Stimulated activated CD8-positive, alpha-beta memory T cell treated with anti-CD3 and anti-CD28 coated beads, Interleukin-15, amount 100 ng/mL, for 48 hours (primary cell): ENCODE measurements around the gene NCOA1.

Experiments
- DNase-seq, 2 donors: peaks; one replicate each; pipeline ENCODE4 v3.0.0-alpha.2; 2020; ENCODE audit warnings: low read depth in 2 of 2

Gene NCOA1

DNA sequence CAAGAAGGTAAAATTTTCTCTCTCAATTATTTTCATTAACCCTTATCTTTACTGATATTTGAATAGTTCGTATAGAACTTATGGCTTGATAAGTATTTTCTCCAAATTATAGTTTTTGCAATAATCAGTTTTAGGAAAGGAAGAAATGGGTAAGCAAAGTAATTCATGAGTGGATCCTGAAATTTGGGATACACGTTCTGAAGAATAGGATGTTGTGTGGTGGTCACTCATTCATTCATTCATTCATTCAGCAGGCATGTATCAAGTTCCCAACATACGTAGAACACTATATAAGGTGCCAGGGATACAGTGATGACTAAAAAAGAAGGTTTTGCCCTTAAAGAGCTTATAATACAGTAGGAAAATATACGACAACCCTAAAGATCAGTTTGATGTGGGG lies 206.7 kb downstream of the NCOA1 start:
- DNase-seq, result no peak

DNA sequence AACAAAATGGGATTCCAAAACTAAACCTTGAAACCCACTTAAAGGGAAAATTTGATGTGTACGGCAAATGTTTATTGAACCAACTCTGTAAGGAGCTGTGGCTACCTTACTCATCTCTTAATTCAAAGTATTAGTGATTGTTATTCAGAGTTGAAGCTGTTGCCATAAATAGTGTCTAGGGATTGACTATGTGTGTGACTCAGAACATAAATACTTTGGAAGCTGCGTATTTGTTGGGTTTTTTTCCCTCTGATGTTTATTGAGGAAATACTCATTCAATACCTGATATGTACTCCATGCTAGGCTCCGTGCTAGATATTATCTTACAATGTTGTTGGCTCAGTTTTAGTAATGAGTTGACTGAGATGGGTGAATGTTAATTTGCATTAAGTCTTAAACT lies 211.7 kb downstream of the NCOA1 start:
- DNase-seq, result no peak

DNA sequence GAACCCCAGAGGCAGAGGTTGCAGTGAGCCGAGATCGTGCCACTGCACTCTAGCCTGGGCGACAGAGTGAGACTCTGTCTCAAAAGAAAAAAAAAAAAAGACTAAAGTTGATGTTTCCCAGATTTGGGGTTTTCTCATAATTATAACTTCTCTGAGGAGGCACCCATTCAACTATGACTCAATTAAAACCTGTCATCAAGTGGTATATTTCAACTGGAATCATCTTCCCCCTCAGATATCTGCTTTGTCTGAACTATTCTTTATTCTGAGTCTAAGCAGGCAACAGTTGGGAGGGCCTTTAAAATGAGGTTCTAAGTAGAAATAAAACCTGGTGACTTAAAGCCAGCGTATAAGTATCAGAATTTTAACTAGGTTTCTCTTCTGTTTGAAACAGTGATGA lies 213.6 kb downstream of the NCOA1 start:
- no peak for DNase-seq

DNA sequence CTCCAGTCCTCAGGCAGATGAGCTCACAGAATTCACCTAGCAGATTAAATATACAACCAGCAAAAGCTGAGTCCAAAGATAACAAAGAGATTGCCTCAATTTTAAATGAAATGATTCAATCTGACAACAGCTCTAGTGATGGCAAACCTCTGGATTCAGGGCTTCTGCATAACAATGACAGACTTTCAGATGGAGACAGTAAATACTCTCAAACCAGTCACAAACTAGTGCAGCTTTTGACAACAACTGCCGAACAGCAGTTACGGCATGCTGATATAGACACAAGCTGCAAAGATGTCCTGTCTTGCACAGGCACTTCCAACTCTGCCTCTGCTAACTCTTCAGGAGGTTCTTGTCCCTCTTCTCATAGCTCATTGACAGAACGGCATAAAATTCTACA lies 216.1 kb downstream of the NCOA1 start:
- no peak for DNase-seq

DNA sequence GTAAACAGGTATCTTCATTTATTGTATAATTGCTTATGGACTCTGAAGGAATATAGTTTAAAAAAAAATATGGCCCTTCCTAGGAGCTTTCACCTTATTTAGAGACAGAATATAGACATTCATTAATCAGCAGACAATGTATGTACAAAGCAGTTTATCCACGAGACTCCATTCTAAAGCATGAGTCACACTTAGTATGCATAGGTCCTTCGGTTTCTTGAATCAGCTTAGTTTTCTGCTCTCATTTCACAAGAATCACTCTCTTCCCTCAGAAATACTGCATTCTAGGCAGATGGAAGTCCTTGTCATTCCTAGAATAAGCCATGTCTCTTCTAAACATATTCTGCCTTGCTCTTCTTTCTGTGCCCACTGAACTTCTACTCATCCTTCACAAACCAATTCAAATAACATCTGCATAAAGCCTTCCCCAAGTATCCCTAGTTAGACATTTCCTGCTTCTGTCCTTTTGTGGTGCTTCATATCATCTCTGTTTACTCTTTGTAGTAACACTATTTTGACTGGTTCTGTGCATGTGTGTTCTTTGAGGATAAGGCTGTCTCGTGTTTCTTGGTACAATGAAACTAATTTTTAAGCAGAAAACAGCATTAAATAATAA lies 217.6 kb downstream of the NCOA1 start:
- DNase-seq, result no peak

DNA sequence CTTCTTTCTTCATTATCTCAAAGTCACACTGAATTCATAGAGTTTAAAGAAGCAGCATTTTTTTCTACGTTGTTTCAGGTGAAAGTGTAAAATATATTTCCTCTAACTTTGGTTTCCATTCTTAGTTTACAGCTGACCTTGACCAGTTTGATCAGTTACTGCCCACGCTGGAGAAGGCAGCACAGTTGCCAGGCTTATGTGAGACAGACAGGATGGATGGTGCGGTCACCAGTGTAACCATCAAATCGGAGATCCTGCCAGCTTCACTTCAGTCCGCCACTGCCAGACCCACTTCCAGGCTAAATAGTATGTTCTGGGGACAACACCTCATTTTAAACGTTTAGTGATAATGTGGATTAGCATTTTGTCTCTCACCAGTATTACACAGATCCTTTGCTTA lies 219.8 kb downstream of the NCOA1 start:
- DNase-seq, result no peak

DNA sequence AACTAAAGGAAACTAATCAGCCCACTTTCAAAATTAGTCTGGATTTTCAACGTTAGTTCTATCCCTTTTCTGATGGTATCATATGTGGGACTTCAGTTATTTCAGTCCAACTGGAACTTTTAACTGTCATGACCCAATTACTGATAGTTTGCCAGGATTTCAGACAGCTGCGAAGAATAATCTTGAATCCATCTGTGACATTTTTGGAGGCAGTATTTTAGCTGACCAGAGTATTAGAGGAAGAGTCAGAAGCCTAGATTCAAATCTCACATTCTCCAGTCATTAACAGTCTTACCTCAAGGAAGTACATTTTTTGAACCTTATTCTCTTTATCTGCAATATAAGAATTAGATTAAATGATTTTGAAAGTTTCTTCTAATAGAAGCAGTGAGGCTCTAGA lies 220.8 kb downstream of the NCOA1 start:
- DNase-seq, result no peak

DNA sequence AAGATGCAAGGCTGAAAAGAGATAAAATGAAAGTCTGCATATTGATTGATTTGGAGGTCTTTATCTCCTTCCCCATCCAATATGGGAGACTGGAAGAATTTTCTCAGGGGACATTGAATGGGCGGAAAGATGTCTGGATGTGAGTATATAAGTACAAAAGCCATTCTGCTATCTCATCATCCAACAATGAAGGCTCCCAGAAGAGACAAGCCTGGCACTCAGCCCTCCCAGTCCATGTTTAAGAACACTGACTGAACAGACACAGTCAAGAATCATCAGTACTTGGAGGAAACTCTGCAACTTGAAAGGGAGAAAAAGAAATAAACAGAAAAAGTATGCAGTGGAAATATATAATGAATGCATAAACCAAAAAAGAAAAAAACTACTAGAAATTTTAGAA lies 221.2 kb downstream of the NCOA1 start:
- no peak for DNase-seq

DNA sequence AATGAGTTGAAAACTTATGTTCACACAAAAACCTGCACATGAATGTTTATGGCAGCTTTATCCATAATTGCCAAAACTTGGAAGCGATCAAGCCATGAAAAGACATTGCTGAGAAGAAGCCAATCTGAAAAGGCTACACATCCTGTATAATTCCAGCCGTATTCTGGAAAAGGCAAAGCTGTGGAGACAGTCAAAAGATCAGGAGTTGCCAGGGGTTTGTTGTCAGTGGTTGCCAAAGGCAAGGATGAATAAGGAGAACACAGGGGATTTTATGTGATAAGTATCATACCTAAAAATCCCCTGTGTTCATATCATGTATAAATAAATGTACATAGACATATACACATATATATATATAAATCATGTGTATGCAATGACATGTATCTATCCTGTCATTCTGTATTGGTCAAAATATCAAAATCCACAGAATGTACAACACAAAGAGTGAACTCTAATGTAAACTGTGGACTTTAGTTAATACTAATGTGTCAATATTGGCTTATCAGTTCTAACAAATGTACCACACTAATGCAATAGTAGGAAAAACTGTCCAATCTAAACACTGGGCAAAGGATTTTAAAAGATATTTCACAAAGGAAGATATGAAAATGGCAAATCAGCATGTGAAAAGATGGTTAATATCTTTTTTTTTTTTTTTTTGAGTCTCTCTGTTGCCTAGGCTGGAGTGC lies 226.4 kb downstream of the NCOA1 start:
- no peak for DNase-seq

DNA sequence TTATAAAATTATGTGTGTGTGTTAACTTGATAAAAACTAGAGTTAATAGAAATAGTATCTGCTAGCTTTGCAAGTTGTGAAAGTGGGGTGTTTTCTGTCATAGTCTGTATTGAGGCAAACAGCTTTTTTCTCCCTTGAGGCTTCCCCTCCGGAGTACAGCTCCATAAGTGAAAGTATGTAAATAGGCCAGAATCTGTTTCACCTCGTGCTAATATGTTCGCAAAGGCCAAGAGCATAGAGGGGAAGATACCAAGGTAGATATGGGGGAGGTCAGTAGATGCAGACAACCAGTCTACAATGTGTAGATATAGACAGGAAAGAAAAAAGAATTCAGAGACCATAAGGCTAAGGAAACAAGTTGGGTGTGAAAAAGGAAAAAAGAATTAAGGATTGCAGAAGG lies 229.3 kb downstream of the NCOA1 start:
- no peak for DNase-seq

DNA sequence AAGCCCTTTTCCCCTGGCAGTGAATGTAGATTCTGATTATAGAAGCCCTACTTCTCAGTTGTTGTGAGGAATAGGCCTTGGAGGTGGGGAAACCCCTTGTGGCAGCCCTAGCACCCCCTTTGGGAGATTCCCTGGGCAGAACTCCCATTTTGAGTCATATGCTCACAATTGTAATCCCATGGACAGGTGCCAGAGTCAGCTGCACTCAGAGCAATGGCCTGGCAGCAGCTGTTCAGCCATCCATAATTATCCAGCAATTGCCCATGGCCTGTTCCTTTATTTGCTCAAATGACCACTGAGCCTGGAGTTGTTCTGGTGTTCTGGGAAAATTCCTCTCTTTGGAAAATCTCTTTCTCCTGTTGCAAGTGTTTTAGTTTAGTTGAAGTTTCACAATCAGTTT lies 230.4 kb downstream of the NCOA1 start:
- no peak for DNase-seq

DNA sequence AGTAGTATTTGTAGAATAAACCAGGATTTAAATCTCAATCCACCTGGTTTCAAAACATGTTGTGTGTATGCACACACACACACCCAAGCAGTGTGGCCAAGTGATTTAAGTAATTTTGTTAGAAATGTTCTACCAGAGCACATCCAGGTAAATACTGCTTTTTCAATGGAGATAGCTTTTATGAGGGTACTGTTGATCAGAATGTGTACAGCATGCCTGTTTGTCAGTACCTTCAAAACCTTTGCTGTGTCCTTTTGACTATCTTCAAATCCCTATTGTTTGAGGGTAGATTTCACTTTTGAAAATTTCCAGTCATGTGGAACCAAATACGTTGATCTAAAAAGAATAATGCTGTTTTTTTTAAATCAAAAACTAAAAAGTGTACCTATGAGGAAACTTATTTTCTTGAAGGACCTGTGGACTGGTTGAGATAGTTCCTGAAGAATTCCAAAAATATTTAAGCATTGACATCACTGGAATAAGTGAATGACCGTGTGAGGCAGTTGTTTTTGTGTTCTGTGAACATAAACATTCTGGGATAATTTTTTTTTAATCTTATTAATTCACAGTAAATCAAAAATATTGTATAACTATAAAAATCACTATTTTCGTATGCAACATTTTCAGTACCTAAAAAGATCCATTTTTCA lies 231.2 kb downstream of the NCOA1 start:
- DNase-seq, result no peak

DNA sequence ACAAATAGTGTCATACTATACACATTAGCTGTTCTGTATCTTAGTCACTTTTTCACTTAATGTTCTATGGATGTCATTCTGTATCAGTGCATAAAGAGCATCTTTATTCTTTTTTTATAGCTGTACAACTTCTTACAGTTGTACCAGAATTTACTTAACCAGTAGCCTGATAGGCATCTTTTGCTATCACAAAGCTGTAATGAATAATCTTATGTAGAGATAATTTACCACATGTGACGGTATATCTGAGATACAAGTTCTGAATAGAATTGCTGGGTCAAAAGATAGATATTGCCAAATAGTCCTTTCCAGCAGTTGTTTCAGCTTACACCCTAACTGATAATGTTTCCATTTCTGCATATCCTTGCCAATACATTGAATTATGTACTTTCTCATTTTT lies 232.1 kb downstream of the NCOA1 start:
- DNase-seq, result no peak

DNA sequence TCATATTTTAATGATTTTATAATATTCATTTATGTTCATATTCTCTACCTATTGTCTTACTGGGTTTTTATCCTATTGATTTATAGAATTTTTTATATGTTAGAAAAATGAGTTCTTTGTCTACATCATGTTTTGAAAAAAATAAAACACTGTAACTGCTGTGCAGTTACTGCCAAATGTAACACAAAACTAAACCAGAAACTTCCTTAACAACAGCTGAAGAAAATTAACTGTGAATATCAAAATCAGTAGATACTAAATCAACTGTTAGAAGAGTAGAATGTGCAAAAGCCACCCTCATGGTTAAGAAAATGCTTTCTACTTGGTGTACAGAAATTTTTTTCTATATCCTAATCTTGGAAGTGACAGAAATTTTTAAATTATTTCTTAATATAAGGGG lies 232.6 kb downstream of the NCOA1 start:
- no peak for DNase-seq

DNA sequence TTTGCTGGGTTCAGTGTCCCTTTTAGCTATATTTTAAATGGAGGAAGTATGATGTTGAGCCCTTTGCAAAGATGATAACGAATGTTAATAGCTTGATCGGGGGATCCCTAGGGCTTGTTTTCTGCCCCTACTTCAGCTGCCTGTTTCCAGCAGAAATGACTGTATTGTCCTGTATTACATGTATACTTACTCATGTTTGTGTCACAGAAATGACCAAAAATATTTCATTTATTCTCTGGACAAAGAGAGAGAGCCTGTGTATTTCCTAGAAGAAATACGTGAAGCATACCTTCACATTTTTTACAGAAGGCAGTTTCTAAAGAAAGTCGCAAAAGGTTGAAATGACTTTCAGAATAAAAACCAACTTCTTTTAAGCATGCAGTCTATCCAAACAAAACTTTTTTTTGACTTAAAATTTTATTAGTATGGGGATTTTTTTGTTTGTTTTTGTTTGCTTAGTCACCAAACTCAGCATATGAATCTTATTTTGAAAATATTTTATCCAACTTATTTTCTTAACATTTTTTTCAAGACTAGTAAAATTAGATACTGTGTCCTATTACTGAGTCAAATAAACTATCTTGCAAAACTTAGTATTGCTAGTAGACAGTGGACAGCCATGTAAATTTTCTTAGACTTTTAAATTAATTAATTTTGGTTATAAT lies 233.2 kb downstream of the NCOA1 start:
- no peak for DNase-seq

DNA sequence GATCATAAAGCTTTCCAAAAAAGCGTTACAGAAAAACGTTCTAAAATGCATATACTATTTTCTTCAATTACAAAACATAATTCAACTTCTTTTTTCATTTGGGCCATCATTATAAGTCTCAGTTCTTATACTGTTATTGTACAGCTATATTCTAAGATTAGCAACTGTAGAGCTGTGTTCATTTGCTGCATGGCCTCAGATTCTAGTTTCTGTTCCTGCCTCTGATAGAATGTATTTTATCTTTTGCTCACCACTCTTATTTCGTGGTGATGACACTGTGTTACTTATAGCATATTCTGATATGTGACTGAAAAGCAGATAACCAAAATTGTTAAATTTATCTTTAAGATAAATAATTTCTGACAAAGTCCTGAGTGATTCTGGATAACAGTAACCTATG lies 234.9 kb downstream of the NCOA1 start:
- no peak for DNase-seq

DNA sequence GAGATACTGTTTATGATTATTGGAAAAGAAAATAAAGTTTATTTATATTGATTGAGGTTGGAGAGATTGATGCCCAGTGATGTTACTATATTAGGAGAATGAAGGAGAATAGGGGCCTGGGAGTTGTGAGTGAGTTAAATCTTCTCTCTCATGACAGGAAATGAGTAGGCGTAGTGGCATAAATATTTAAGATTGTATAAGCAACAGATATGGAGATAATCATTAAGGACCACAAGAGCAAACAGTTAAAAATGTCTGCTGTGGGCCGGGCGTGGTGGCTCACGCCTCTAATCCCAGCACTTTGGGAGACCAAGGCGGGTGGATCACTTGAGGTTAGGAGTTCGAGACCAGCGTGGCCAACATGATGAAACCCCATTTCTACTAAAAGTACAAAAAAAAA lies 239.4 kb downstream of the NCOA1 start:
- no peak for DNase-seq

DNA sequence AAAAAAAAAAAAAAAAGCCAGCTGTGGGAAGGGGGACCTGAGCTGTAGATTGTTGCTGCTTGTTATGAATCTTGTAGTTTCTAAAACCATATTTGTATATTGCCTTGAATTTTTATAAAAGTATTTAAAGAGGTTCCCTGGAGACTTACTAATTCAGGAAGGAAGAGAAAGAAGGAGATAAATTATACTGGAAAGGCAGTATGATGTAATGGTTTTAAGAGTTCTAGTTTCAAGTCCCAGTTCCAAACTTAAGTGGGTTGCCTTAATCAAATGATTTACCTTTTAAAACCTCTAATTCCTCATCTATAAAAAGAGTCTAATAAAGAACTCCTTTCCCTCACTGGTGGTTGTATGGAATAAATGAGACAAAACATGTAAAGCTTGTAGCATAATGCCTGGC lies 240.0 kb downstream of the NCOA1 start:
- no peak for DNase-seq

DNA sequence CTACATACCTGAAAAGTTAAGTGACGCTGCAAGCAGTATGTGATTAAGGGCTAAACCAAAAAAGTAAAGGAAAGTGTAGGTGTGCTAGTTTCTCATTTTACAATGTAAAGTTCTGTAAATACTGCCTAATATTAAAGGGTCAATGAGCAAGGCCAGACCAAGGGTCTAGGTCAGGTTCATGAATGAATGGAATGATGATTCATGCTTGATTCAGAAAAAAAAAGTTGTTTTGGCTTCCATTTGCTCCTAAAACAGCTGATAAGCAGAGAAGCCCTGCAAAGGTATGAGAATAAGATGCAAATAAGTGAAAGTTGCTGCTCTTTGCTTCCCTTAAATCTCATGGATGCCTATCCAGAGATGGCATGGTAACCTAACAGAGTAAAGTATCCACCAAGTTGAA lies 240.9 kb downstream of the NCOA1 start:
- DNase-seq, result no peak

DNA sequence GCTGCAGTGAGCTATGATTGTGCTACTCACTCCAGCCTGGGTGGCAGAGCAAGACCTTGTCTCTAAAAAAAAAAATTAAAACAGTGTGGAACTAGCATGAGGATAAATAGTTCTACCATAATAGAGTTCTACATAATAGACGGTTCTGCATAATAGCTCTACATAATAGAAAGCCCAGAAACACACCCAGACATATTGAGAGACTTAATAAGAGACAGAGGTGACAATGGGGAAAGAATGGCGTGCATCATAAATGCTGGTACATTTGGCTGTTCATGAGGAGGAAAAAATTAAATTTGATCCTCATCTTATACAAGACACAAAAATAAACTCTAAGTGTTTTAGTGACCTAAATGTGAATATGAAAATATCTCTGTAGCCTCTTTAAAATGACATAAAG lies 243.7 kb downstream of the NCOA1 start:
- no peak for DNase-seq

DNA sequence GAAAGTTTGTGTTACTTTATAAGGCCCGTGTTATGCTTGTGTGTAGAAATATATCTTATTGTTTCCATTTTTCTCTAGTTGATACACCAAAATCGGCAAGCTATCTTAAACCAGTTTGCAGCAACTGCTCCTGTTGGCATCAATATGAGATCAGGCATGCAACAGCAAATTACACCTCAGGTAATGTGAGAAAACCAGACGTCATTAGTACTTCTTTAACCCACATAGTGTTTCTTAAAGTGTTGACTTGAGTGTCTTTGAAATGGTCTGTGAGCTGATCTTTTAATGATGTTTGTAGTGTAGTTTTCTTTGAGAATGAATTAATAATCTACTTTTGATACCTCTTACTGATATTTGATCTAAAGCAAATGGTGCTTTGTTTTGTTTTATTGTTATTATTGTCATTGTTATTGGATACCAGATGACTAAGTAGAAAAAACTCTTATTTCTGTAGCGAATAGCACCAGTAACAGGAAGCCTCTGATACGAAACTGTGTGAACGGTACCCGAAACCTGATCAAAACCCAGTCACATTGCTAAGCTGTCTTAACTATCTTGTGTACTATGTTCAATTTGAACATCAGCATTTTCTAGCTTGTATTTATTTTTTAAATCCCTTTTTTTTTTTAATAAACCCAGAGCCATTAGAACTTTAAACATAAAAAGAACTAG lies 248.4 kb downstream of the NCOA1 start:
- no peak for DNase-seq

DNA sequence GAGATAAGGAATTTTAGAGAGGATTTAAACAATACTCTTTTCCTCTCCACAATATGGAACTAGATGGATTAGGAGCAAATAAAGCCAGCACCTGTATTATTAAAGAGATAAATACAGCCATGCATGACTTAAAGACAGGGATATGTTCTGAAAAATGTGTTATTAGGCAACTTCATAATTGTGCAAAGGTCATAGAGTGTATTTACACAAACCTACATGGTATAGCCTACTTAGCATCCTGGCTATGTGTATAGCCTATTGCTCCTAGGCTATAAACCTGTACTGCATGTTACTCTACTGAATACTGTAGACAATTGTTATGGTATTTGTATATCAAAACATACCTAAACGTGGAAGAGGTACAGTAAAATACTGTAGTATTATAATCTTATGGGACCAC lies 249.1 kb downstream of the NCOA1 start:
- DNase-seq, result no peak
